HG02852 (cell line): ENCODE data around the gene RUNDC1.
"Not testable (repeated sequence)": the region's sequence is repeated elsewhere in the genome, so short reads cannot be mapped to it uniquely, and the experiment has no call there.

Experiments
- ATAC-seq: cut with Tn5 transposase; IDR thresholded peaks from one replicate; pipeline ENCODE4 v1.9.1; 2021; ENCODE audit warnings: mild to moderate bottlenecking, moderate library complexity; ENCODE audit not compliant: unreplicated experiment

The RUNDC1 gene

DNA sequence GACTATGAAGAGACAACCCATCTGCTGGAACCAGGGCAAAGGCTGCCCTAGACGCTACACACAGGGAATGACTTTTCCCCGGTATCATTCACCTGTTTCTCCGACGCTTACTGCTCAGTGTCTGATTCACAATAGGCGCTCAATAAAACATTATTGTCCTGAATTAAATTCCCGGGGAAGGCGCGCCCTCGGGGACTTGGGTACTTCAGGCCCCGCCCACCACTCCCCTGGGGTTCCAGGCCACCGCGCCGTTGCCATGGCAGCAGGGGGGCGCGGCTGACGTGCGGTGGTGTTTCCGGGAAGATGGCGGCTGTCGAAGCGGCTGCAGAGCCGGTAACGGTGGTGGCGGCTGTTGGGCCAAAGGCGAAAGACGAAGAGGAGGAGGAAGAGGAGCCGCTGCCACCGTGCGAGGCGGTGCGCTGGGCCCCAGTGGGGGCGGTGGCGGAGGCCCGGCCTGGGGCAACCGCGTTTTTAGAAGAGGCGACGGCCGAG, at the start of gene RUNDC1:
TSS of gene RUNDC1 (plus strand) at position 292 of the 492 bp plus-strand sequence. CDS start at position 304, 12 bp downstream.
- ATAC-seq: peak; percentile 70

DNA sequence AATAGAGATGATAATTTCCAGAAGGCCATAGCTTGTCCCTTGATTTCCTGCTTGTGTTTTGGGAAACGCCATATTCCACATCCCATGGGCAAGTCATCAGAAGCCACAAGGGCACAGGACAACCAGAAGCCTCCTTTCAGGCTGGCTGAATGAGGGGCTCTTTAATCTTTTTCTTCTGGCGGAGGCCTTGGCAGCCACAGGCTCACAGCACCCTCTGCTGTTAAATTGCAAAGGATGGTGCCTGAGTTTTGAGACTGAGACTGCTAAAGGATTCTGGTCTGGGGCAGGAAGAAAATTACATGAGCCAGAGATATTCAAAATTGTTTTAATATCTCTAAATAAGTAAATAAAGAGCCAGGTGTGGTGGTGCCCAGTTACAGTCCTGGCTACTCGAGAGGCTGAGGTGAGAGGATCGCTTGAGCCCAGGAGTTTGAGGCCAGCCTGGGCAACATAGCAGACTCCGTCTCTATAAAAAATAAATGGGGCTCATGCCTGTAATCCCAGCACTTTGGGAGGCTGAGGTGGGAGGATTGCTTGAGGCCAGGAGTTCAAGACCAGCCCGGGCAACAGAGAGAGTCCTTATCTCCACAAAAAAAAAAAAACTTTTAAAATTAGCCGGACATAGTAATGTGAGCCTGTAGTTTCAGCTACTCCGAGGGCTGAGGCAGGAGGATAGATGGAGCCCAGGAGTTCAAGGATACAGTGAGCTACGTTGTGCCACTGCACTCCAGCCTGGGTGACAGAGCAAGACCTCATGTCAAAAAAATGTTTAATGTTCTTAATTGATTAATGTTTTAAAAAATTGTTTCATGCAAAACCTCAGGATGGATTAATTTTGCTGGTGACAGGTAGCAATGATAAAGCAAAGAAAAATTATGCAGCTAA, 42.4 kb upstream of the RUNDC1 start:
- ATAC-seq: no peak

DNA sequence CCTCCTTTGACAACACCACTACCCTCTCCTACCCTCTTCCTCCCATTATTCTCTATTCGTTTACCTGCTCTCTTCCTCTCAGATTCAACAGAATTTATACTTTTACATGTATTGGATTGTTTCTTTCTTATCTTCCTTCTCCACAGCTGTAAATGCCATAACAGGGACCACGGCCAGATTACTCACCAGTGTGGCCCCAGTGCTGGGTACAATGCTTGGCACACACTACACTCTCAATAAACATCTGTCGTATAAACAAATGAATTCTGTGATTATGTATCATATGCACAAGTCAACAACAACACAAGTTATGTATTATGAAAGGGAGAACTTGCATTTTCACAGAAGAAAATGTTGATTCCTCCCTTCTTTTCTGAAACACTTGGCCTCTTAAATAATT, 36.2 kb upstream of the RUNDC1 start:
- ATAC-seq: no peak

DNA sequence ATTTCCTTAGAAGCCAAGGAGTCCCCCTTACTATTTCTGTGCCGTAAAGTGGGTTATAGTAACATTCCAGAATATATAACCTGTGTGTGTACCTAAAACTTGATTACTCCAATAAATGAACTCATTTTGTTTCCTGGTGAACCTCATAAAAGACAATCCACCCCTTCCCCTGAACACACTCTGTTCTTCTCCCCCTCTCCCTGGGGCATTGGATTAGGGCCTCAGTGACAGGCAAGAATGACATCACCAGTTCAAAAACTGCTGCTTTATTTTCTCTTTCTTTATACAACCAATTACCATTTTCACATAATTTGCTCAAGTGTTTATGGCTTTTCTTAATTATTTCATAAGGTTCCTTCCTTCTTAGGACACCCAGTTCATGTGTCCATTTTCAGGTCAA, 33.6 kb upstream of the RUNDC1 start:
- ATAC-seq: no peak

DNA sequence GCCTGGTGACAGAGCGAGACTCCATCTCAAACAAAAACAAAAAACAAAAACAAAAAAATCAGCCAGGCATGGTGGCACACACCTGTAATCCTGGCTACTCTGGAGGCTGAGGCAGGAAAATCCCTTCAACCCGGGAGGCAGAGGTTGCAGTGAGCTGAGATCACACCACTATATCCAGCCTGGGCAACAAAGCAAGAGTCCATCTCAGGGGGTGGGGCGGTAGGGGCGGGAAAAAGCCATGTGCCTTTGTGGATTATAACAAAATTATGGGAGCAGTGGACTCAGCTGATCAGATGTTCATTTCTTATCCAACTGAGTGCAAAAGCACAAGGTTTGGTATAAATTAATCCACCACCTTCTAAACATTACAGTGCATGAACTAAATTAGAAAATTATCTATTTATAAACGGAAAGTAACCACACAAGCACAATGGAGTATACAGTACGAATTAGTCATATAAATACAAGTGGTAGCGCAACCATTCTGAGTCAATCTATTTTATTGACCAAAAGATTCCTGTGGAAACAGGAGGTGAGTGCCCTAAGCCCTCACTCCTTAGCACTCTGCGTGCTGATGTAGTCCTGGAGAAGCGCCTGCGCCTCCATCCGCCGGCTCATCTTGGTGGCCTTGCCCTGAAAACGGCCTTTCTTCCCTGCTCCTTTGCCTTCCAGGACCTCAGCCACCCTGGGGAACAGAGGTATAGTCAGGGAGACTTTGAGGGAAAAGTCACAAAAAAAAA, 30.2 kb upstream of the RUNDC1 start:
- no peak for ATAC-seq

DNA sequence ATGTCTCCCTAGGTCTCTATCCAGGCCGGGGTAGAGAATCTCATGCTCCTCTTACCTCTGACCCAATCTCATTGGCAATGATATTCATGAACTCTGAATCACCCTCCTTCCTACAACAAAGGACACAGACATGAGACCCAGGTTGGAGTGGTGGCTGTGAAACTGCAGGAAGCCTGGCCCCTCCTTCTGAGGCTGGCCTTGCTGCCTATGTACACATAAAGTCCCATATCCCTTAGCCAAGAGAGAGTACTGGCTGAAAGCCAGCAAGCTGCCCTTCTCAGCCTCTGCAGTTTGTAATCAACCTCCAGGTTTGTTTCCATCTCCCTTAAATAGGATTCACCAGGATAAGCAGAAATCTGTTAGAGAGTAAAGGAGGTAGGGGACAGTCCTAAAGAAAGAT, 26.7 kb upstream of the RUNDC1 start:
- no peak for ATAC-seq

DNA sequence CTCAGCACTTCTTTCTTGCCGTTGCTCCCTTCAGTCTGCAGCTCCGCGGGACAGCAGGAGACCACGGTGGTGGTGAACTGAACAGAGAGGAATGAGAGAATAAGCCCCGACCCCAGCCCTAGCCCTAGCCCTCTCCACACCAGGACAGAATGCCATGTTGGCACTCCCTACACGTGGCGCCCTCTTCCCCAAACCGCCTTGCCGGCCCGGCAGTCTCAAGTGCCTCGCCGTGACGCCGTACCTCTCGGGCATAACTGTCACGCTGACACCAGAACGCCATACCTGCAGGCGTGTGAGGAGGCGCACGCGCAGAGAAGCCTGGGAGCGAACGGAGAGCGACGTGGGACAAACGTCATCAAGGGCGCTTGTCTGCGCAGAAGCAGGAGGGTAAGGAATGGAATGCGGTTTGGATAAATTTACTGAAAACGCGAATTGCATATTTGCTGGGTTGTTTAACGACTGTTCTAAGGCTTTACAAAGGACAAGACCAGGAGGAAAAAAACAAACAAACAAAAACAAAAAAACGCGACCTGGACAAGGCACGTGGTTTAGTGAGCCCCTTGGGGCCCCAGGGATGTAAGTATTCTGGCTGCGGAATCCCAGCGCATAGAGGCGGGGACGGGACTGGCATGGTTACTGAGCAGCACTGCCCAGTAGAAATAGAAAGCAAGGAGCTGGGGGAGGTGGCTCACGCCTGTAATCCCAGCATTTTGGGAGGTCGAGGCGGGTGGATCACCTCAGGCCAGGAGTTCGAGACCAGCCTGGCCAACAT, 16.0 kb upstream of the RUNDC1 start, which contains the start of gene AARSD1:
TSS of gene AARSD1 (minus strand) at position 294 of the 772 bp plus-strand sequence. CDS start at position 280, 14 bp downstream.
- ATAC-seq: peak; percentile 79

DNA sequence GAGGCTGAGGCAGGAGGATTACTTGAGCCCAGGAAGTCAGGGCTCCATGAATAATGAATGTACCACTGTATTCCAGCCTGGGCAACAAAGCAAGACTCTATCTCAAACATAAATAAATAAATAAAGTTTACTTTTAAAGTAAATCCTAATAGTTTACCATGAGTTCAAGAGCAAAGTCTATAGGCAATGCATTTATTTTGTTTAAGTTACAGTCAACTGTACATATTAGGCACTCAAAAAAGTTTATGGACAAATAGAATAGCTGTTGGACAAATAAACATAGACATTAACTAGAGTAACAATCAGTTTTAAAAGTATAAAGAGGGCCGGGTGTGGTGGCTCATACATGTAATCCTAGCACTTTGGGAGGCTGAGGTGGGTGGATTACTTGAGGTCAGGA, 12.4 kb upstream of the RUNDC1 start:
- no peak for ATAC-seq

DNA sequence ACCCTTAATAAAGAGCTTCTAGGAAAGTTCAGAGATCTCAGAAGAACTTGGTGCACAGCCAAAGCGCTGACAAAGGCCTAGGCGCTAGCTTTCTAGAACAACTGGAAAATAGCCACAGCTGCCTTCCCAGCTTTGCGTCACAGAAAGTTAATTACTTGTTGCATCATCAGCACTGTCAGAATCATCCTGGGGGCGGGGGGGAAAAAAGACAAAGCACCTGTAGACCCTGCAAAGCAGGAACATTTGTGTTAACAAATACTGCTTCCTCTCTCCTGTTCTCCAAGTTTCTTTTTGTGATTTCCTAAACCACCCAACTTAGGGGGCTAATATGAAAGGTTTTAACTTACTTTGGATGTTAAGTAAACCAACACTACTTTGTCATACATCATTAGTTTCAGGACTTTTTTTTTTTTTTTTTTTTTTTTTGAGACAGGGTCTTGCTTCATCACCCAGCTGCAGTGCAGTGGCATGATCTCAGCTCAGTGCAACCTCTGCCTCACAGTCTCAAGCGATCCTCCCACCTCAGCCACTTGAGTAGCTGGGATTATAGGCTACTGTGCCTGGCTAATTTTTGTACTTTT, 11.3 kb upstream of the RUNDC1 start:
- ATAC-seq: no peak

DNA sequence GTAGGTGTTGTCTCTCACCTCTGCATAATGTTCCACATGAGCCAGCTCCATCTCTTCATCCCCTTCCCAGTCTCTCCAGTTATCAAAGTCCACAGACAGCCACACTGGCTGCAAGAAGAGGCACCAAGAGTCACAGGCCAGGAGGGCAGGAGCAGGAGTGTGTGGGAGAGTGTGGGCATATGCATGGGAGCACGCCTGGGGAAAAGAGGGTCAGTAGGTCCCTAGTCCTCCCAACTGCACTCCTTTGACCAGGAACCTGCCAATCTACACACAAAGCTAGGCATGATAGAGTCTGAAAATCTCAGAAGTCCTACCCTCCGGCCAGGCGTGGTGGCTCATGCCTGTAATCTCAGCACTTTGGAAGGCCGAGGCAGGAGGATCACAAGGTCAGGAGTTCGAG, 8.8 kb upstream of the RUNDC1 start:
- ATAC-seq: no peak

DNA sequence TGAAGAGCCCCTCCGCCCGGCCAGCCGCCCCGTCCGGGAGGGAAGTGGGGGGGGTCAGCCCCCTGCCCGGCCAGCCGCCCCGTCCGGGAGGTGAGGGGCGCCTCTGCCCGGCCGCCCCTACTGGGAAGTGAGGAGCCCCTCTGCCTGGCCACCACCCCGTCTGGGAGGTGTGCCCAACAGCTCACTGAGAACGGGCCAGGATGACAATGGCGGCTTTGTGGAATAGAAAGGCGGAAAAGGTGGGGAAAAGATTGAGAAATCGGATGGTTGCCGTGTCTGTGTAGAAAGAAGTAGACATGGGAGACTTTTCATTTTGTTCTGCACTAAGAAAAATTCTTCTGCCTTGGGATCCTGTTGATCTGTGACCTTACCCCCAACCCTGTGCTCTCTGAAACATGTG, 7.0 kb upstream of the RUNDC1 start:
- not testable (repeated sequence) for ATAC-seq

DNA sequence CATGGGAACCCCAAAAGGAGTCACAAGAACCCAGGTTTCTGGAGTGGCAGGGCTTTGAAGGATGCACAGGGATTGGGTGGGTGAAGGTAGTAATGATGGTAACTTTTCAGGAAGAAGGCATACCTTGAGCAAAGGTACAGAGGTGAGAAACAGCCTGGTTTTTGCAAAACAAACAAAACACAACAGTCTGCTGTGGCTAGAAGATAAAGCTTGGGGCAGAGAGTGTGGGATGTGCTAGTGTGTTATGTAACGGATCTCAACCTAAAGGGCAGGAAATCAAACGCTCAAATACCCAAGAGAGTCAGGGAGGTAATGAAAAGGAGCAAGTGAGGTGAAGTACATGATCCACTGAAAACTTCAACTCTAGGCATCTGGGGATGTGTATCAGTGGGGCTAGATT, 5.1 kb upstream of the RUNDC1 start:
- ATAC-seq: no peak

DNA sequence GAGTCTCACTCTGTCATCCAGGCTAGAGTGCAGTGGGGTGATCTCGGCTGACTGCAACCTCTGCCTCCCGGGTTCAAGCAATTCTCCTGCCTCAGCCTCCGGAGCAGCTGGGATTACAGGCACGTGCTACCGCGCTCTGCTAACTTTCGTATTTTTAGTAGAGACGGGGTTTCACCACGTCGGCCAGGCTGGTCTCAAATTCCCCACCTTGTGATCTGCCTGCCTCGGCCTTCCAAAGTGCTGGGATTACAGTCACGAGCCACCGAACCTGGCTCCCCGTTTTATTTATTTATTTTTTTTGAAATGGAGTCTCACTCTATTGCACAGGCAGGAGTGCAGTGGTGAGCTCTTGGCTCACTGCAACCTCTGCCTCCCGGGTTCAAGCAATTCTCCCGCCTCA, 4.7 kb upstream of the RUNDC1 start:
- not testable (repeated sequence) for ATAC-seq

DNA sequence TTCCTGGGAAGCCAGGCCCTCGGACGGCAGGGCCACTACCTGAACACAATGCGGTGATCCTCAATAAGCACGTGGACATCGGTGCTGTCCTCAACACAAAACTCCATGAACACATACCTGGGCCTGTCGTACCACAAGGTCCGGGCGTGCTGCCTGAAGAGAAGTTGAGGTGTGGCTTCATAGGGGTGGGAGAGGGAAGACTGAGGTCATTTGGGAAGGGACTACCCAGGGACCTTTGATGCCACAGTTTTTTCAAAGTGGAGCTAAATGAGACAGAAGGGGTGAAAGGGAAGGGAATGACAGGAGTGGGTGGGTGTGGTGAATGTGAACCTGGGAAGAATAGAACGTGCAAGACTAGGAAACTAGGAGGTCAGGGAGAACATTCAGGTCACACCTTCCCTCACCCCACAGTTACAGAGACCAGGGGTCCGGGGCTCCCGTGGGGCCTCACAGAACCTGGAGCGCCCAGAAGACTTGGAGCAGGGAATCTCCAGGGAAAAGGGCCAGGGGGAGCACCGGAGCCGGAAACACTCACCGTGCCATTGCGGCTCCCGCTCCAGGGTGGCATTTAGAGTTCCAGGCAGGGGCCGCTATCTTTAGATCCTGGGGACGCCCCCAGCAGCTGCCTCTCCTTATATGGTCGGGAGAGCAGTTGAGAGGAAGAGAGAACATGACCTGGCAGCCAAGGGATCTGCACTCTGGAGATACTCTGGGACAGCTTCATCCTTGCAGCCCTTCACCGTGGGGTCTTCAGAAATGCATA, 673 bp upstream of the RUNDC1 start, which contains the start of gene PTGES3L:
TSS of gene PTGES3L (minus strand) at position 570 of the 763 bp plus-strand sequence. CDS start at position 543, 27 bp downstream.
- ATAC-seq: peak; percentile 28

DNA sequence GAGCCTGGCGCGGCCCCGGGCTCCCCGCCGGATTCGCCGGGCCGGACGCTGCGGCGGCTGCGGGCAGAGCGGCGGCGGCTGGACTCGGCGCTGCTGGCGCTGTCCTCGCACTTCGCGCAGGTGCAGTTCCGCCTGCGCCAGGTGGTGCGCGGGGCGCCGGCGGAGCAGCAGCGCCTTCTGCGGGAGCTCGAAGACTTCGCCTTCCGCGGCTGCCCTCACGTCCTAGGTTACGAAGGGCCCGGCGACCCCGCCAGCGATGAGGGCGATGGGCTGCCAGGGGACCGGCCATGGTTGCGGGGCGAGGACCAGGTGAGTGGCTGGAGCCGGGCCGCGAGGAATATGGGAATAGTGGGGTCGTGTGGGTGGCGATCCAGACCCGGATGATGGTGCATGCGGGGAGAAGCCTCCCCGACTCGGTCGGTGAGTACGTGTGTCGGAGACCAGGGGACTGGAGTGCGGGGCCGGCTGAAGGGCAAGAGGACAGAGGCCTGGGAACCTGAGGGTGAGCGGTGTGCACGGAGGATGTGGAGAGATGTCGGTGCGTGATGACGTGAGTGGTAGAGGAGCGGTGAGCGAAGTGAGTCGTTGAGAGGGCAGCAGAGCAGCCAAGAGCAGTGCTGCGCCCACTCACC, 517 bp downstream of the RUNDC1 start:
- ATAC-seq: peak; percentile 51

DNA sequence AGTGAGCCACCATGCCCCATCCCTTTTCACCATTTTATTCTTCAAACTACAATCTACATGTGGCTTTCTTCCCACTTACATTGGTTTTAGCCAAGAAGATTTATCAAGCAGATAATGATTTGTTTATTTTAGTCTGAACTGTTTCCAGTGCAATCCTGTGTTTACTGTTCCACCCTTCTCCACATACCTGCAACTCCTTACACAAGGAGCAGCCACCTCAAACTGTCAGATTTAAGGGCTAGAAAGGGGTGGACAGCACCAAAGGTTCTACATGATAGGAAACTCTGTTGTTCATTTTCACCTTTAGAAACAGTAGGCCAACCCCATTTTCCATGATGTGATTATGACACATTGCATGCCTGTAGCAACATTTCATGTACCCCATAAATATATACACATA, 1.9 kb downstream of the RUNDC1 start:
- no peak for ATAC-seq

DNA sequence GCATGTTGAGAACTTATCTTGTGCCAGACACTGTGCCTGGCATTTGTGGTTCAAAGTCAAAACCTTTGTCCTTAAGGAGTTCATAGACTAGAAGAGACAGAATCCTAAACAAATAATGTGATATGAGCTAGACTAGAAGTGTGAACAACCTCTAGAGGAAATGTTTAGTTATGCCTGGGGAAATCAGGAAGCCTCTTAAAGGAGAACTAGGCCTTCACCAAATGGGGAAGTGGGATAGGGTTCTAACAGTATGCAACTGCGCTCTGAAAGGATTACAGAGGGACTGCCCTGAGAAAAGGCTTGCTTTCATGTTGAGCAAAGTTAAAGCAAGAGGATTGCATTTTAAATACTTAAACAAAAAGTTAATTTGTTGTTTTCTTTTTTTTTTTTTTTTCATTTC, 4.9 kb downstream of the RUNDC1 start:
- ATAC-seq: no peak

DNA sequence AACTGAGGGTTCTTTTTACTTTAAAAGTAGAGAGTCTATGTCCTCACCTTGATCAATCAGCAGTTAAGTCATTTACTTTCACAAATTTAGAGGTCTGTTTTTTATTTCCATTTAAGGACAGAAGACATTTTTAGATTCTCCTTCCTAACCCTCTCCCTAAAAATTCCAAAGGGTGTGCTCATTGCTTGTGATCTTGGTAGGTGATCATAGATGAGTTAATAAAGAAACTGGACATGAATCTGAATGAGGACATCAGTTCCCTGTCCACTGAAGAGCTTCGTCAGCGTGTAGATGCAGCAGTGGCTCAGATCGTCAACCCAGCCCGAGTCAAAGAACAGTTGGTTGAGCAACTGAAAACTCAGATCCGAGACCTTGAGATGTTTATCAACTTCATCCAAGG, 8.8 kb downstream of the RUNDC1 start:
- no peak for ATAC-seq
